Measurements from ENCODE around the gene GLT8D1.

GLT8D1 gene

DNA sequence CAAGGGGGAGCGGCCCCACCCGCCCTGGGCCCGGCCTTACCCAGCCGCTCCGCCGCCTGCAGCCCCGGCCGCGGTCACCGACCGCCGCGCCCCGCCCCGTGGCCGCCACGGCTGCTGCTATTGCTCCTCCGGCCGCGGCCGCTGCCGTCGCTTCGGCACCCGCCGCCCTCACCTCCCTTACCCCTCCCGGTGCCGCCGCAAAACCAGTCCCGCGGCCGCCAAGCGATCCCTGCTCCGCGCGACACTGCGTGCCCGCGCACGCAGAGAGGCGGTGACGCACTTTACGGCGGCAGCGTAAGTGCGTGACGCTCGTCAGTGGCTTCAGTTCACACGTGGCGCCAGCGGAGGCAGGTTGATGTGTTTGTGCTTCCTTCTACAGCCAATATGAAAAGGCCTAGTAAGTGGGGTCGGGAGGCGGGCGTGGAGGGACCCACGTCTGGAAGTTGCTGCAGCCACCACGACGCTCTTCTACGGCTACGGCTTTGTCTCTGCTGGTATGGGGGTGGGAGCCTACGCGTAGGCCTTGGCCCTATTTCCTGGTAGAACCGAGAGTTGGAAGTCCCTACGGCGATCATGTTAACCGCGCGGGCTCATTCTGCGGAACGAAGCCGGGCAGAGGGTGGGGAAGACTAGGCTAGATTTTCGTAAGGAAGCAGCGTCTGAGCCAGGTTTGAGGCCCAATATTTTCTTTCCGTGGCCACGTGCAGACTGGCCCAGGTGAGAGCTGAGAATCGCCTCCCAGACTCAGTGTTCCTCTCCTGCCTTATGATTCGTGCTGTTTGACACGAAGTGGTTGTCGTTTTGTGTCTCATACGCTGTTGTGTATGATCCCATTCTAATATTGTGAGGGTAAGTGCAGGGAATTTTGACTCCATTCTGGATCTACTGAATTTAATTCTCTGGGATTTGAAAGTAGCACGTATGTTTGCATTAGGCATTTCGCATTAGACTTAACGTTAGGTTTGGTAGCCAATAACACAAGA lies 19.6 kb downstream of the GLT8D1 start, which contains the start of the genes GNL3 and PBRM1:
TSS of gene GNL3 (plus strand) at position 324 of the 983 bp plus-strand sequence. CDS start at position 385, 61 bp downstream.
TSS of gene PBRM1 (minus strand) at position 205 of the 983 bp plus-strand sequence.
- Histone ChIP-seq H3K4me2 (ENCODE audit: low read depth, low read length, poor library complexity, severe bottlenecking) (peak within 1 kb of the TSS; percentile 94), H3K27me3 (ENCODE audit: low read length) (no peaks in the 10 kb centered on the region), H3F3A (ENCODE audit: insufficient read depth) (peaks cover 12% of the 10 kb centered on the region), H3K9ac (ENCODE audit: low read length) (peak within 1 kb of the TSS; percentile 80), H4K20me1 (ENCODE audit: low read depth, low read length) (no peaks in the 10 kb centered on the region), H3K79me2 (ENCODE audit: insufficient read depth, low read length) (peaks cover 75% of the 10 kb centered on the region), H3K9me3 (ENCODE audit: insufficient read depth, low read length) (no peaks in the 10 kb centered on the region), H3K27ac (ENCODE audit: low read depth, low read length) (peak within 1 kb of the TSS; percentile 83), H3K9me2 (replicated peaks; ENCODE audit: insufficient read depth, low read length) (no peaks in the 10 kb centered on the region), H3K36me3 (ENCODE audit: low read length) (peaks cover 41% of the 10 kb centered on the region), H2AFZ (ENCODE audit: low read depth, low read length, severe bottlenecking) (peak within 1 kb of the TSS; percentile 72), H3K4me3 (ENCODE audit: insufficient read depth, low read length, poor library complexity, severe bottlenecking) (peak within 1 kb of the TSS; percentile 99)
- TF ChIP-seq, protein P1, sequence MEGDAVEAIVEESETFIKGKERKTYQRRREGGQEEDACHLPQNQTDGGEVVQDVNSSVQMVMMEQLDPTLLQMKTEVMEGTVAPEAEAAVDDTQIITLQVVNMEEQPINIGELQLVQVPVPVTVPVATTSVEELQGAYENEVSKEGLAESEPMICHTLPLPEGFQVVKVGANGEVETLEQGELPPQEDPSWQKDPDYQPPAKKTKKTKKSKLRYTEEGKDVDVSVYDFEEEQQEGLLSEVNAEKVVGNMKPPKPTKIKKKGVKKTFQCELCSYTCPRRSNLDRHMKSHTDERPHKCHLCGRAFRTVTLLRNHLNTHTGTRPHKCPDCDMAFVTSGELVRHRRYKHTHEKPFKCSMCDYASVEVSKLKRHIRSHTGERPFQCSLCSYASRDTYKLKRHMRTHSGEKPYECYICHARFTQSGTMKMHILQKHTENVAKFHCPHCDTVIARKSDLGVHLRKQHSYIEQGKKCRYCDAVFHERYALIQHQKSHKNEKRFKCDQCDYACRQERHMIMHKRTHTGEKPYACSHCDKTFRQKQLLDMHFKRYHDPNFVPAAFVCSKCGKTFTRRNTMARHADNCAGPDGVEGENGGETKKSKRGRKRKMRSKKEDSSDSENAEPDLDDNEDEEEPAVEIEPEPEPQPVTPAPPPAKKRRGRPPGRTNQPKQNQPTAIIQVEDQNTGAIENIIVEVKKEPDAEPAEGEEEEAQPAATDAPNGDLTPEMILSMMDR (IDR thresholded peaks at IDR 0.05; ENCODE audit: insufficient read depth, low read length, poor library complexity, severe bottlenecking), result no peak
- no peak for TF ChIP-seq EZH2phosphoT487 (conservative IDR thresholded peaks at IDR 0.05; ENCODE audit: low read length)

DNA sequence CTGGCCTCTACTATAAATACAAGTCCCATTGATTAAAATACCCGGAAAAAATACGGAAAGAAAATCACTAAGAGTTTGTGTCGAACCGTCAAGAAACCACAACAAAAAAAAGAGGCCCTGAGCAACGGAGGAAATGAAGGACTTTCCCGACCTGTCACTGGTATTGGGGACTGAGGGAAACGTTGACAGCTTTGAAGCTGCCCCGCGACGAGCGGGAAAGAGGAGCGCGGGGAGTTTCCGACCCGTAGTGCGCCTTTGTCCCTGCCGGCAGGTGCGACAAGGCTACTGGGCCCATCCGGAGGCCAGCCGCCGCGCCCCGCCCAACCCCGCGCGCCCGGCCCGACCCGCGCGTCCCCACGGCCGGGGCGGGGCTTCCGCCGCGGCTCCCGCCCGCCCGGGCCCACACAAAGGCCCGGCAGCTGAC lies 20.3 kb downstream of the GLT8D1 start:
- H3K9me2 ChIP-seq (replicated peaks; ENCODE audit: insufficient read depth, low read length), result no peaks in the 10 kb centered on the region
- no peaks in the 10 kb centered on the region for H4K20me1 ChIP-seq (ENCODE audit: low read depth, low read length)
- no peaks in the 10 kb centered on the region for H3K9me3 ChIP-seq (ENCODE audit: insufficient read depth, low read length)
- H3F3A ChIP-seq (ENCODE audit: insufficient read depth), result peaks cover 5% of the 10 kb centered on the region; the same call in 1 of the 2 replicates
- no peaks in the 10 kb centered on the region for H3K27me3 ChIP-seq (ENCODE audit: low read length)
- peak overlapping the region; percentile 72 for H2AFZ ChIP-seq (ENCODE audit: low read depth, low read length, severe bottlenecking)
- H3K9ac ChIP-seq (ENCODE audit: low read length), result peak overlapping the region; percentile 80
- peaks cover 37% of the 10 kb centered on the region for H3K36me3 ChIP-seq (ENCODE audit: low read length)
- peak overlapping the region; percentile 83 for H3K27ac ChIP-seq (ENCODE audit: low read depth, low read length)
- H3K4me3 ChIP-seq (ENCODE audit: insufficient read depth, low read length, poor library complexity, severe bottlenecking), result peak overlapping the region; percentile 99
- peaks cover 82% of the 10 kb centered on the region for H3K79me2 ChIP-seq (ENCODE audit: insufficient read depth, low read length)
- H3K4me2 ChIP-seq (ENCODE audit: low read depth, low read length, poor library complexity, severe bottlenecking), result peak overlapping the region; percentile 94
- TF ChIP-seq, protein P1 (IDR thresholded peaks at IDR 0.05; ENCODE audit: insufficient read depth, low read length, poor library complexity, severe bottlenecking), result no peak
- no peak for TF ChIP-seq EZH2phosphoT487 (conservative IDR thresholded peaks at IDR 0.05; ENCODE audit: low read length)

DNA sequence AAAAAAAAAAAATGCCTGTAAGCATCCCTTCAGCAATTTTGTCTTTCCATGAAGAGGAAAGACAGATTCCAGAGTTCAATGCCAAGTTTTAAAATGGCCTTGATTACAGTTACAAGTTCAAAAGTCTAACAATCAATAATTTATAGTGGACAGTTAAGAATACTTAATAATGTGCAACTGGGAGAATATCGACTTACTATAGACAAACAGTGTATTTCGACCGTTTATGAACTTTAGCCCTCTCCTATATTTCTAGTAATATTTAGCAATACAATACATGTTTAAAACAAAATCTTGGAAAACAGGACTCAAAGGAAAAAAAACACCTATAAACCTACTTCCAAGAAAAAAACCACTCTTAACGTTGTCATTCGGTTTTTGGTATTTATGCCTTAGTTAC lies 21.4 kb downstream of the GLT8D1 start:
- Histone ChIP-seq H3F3A (ENCODE audit: insufficient read depth) (peaks cover 5% of the 10 kb centered on the region; the same call in 1 of the 2 replicates), H3K36me3 (ENCODE audit: low read length) (peaks cover 36% of the 10 kb centered on the region), H3K9me3 (ENCODE audit: insufficient read depth, low read length) (no peaks in the 10 kb centered on the region), H3K27ac (ENCODE audit: low read depth, low read length) (no peak overlapping the region; the same call in 1 of the 2 replicates), H3K4me3 (ENCODE audit: insufficient read depth, low read length, poor library complexity, severe bottlenecking) (peak overlapping the region; percentile 99), H2AFZ (ENCODE audit: low read depth, low read length, severe bottlenecking) (no peak overlapping the region), H3K9me2 (replicated peaks; ENCODE audit: insufficient read depth, low read length) (no peaks in the 10 kb centered on the region), H3K27me3 (ENCODE audit: low read length) (no peaks in the 10 kb centered on the region), H3K4me2 (ENCODE audit: low read depth, low read length, poor library complexity, severe bottlenecking) (peak overlapping the region; percentile 94), H4K20me1 (ENCODE audit: low read depth, low read length) (no peaks in the 10 kb centered on the region), H3K79me2 (ENCODE audit: insufficient read depth, low read length) (peaks cover 87% of the 10 kb centered on the region), H3K9ac (ENCODE audit: low read length) (peak overlapping the region; percentile 80)
- no peak for TF ChIP-seq EZH2phosphoT487 (conservative IDR thresholded peaks at IDR 0.05; ENCODE audit: low read length)
- TF ChIP-seq, protein P1 (IDR thresholded peaks at IDR 0.05; ENCODE audit: insufficient read depth, low read length, poor library complexity, severe bottlenecking), result no peak

All from SU-DHL-6 (cell line).